Neural cell (in vitro differentiated cells): ENCODE results near the gene CACNA1D. TPM values are rescaled to one million over a fixed set of nuclear protein-coding genes. Genes with fewer than 3 reads are reported as not detected.

ENCODE experiments used
- H2AFZ ChIP-seq: fragments of 200-600, 300-800 bp; sonication (generic), shearing (Covaris generic); 2 replicates; pipeline ENCODE4 v1.6.0; 2014; ENCODE audit warnings: low read depth, mild to moderate bottlenecking, antibody characterized with exemption, low read length, moderate library complexity
- H3F3A ChIP-seq: fragments of 200-600 bp; shearing (Covaris generic); 2 replicates; pipeline ENCODE4 v1.6.1; 2016; ENCODE audit warnings: mild to moderate bottlenecking, moderate library complexity, mixed read lengths, antibody characterized with exemption, low read length; ENCODE audit not compliant: insufficient read depth, poor library complexity, severe bottlenecking
- H3K27ac ChIP-seq: fragments of 200-600, 300-800 bp; sonication (generic), shearing (Covaris generic); 2 replicates; pipeline ENCODE4 v1.5.1; 2014; ENCODE audit warnings: mild to moderate bottlenecking, low read length, moderate library complexity
- H3K27me3 ChIP-seq: fragments of 300-800, 200-600 bp; sonication (generic), shearing (Covaris generic); 2 replicates; pipeline ENCODE4 v1.6.0; 2014; ENCODE audit warnings: mild to moderate bottlenecking, low read depth, low read length, moderate library complexity; ENCODE audit not compliant: insufficient read depth
- H3K36me3 ChIP-seq: fragments of 300-800, 200-600 bp; sonication (generic), shearing (Covaris generic); 2 replicates; pipeline ENCODE4 v1.5.1; 2014; ENCODE audit warnings: mild to moderate bottlenecking, antibody characterized with exemption, low read length, moderate library complexity; ENCODE audit not compliant: insufficient read depth
- H3K4me2 ChIP-seq: fragments of 300-800, 200-600 bp; sonication (generic), shearing (Covaris generic); 2 replicates; pipeline ENCODE4 v1.6.0; 2014; ENCODE audit warnings: mild to moderate bottlenecking, low read length
- H3K4me3 ChIP-seq: fragments of 300-800, 200-600 bp; sonication (generic), shearing (Covaris generic); 2 replicates; pipeline ENCODE4 v1.5.1; 2014; ENCODE audit warnings: mild to moderate bottlenecking, low read length, moderate library complexity
- H3K79me2 ChIP-seq: fragments of 200-600 bp; shearing (Covaris generic); replicated peaks from 2 replicates; pipeline ENCODE4 v1.6.0; 2014; ENCODE audit warnings: mild to moderate bottlenecking, low read length, moderate library complexity; ENCODE audit not compliant: insufficient read depth
- H3K9ac ChIP-seq: fragments of 300-800, 200-600 bp; sonication (generic), shearing (Covaris generic); 2 replicates; pipeline ENCODE4 v1.6.1; 2016; ENCODE audit warnings: mild to moderate bottlenecking, low read length, mixed read lengths
- H3K9me2 ChIP-seq: fragments of 200-600 bp; shearing (Covaris generic); 2 replicates; pipeline ENCODE4 v1.6.1; 2016; ENCODE audit warnings: mild to moderate bottlenecking, low read length, mixed read lengths; ENCODE audit not compliant: insufficient read depth
- H3K9me3 ChIP-seq: fragments of 200-600, 300-800 bp; sonication (generic), shearing (Covaris generic); 2 replicates; pipeline ENCODE4 v1.6.1; 2016; ENCODE audit warnings: mild to moderate bottlenecking, mixed run types, low read length, moderate library complexity, mixed read lengths
- H4K20me1 ChIP-seq: fragments of 200-600 bp; shearing (Covaris generic); 2 replicates; pipeline ENCODE4 v1.6.1; 2016; ENCODE audit warnings: mild to moderate bottlenecking, mixed run types; ENCODE audit not compliant: insufficient read depth
- EP300 ChIP-seq: fragments of 450-650 bp; conservative IDR thresholded peaks from 2 replicates; pipeline ENCODE4 v1.6.1; 2014; ENCODE audit warnings: antibody characterized with exemption, mild to moderate bottlenecking, moderate library complexity; ENCODE audit not compliant: poor library complexity, severe bottlenecking
- EZH2 ChIP-seq: fragments of 200-600, 300-800 bp; shearing (Covaris generic), sonication (generic); IDR thresholded peaks from 2 replicates; pipeline ENCODE4 v1.6.1; 2014; ENCODE audit warnings: antibody characterized with exemption, low read length, borderline replicate concordance, mild to moderate bottlenecking; ENCODE audit not compliant: insufficient read depth, poor library complexity, severe bottlenecking
- MXI1 ChIP-seq: fragments of 450-650 bp; conservative IDR thresholded peaks from 2 replicates; pipeline ENCODE4 v1.6.1; 2014; ENCODE audit warnings: antibody characterized with exemption, mild to moderate bottlenecking; ENCODE audit not compliant: poor library complexity, severe bottlenecking
- POLR2AphosphoS5 ChIP-seq: IDR thresholded peaks from 2 replicates; pipeline ENCODE4 v1.6.1; 2012
- RAD21 ChIP-seq: fragments of 450-650 bp; conservative IDR thresholded peaks from 2 replicates; pipeline ENCODE4 v1.6.1; 2014; ENCODE audit warnings: antibody characterized with exemption, mild to moderate bottlenecking, moderate library complexity
- SMC3 ChIP-seq: fragments of 450-650 bp; conservative IDR thresholded peaks from 2 replicates; pipeline ENCODE4 v1.6.1; 2014; ENCODE audit warnings: antibody characterized with exemption, mild to moderate bottlenecking, moderate library complexity; ENCODE audit not compliant: poor library complexity
- TAF1 ChIP-seq: IDR thresholded peaks from 2 replicates; pipeline ENCODE4 v1.6.1; 2012; ENCODE audit warnings: low read depth
- polyA plus RNA-seq: library from polyadenylated mRNA; depleted of rRNA; stranded (reverse); fragments of >200 nt; gene quantifications from 2 replicates; pipeline ENCODE4 v1.2.3, GENCODE V29; 2014
- TF ChIP-seq, protein P1 (sequence below): IDR thresholded peaks from 2 replicates; pipeline ENCODE4 v1.6.1; 2012; ENCODE audit warnings: borderline replicate concordance
- TF ChIP-seq, protein P2 (sequence below): fragments of 450-650 bp; IDR thresholded peaks from 2 replicates; pipeline ENCODE4 v1.5.1; 2014; ENCODE audit warnings: antibody characterized with exemption, mild to moderate bottlenecking, moderate library complexity; ENCODE audit not compliant: poor library complexity, severe bottlenecking

Gene CACNA1D
- polyA plus RNA-seq, 1 donor from 2014 or later, result 22.5 TPM

DNA sequence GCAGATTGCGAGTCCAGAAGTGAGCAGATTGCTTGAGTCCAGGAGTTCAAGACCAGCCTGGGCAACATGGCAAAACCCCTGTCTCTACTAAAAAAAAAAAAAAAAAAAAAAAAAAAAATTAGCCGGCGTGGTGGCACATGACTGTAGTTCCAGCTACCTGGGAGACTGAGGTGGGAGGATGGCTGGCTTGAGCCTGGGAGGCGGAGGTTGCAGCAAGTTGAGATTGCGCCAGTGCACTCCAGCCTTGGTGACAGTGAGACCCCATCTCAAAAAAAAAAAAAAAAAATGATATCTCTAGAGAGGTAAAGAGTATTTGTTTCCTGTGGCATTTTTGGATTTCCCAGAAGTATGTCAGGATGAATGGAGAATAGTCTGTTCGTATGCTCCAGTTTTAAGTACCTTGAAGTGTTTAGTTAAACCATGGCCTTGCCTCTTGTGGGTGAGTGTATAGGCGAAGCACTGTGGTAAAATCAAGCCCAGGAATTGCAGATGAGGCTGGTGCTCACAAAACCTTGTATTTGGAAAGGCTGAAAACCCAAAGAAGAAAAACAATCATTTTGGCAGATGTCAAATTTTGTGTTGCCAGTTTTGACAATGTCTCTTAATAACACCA is 5.9 kb downstream of the CACNA1D start:
- no peaks in the 10 kb centered on the region for H3K79me2 ChIP-seq
- H3K36me3 ChIP-seq, result no peaks in the 10 kb centered on the region
- H3K9me3 ChIP-seq, result no peaks in the 10 kb centered on the region
- H3K4me2 ChIP-seq, result no peak overlapping the region
- peaks cover 9% of the 10 kb centered on the region for H3K27me3 ChIP-seq
- H3K9ac ChIP-seq, result no peak overlapping the region
- H2AFZ ChIP-seq, result no peak overlapping the region
- no peaks in the 10 kb centered on the region for H4K20me1 ChIP-seq
- TF ChIP-seq SMC3, result no peak
- TF ChIP-seq RAD21, result no peak
- TF ChIP-seq, protein P1, sequence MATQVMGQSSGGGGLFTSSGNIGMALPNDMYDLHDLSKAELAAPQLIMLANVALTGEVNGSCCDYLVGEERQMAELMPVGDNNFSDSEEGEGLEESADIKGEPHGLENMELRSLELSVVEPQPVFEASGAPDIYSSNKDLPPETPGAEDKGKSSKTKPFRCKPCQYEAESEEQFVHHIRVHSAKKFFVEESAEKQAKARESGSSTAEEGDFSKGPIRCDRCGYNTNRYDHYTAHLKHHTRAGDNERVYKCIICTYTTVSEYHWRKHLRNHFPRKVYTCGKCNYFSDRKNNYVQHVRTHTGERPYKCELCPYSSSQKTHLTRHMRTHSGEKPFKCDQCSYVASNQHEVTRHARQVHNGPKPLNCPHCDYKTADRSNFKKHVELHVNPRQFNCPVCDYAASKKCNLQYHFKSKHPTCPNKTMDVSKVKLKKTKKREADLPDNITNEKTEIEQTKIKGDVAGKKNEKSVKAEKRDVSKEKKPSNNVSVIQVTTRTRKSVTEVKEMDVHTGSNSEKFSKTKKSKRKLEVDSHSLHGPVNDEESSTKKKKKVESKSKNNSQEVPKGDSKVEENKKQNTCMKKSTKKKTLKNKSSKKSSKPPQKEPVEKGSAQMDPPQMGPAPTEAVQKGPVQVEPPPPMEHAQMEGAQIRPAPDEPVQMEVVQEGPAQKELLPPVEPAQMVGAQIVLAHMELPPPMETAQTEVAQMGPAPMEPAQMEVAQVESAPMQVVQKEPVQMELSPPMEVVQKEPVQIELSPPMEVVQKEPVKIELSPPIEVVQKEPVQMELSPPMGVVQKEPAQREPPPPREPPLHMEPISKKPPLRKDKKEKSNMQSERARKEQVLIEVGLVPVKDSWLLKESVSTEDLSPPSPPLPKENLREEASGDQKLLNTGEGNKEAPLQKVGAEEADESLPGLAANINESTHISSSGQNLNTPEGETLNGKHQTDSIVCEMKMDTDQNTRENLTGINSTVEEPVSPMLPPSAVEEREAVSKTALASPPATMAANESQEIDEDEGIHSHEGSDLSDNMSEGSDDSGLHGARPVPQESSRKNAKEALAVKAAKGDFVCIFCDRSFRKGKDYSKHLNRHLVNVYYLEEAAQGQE, result no peak
- TF ChIP-seq TAF1, result no peak
- no peak for TF ChIP-seq MXI1
- no peak for TF ChIP-seq EP300
- no peak for TF ChIP-seq EZH2
- TF ChIP-seq POLR2AphosphoS5, result no peak
- TF ChIP-seq, protein P2, sequence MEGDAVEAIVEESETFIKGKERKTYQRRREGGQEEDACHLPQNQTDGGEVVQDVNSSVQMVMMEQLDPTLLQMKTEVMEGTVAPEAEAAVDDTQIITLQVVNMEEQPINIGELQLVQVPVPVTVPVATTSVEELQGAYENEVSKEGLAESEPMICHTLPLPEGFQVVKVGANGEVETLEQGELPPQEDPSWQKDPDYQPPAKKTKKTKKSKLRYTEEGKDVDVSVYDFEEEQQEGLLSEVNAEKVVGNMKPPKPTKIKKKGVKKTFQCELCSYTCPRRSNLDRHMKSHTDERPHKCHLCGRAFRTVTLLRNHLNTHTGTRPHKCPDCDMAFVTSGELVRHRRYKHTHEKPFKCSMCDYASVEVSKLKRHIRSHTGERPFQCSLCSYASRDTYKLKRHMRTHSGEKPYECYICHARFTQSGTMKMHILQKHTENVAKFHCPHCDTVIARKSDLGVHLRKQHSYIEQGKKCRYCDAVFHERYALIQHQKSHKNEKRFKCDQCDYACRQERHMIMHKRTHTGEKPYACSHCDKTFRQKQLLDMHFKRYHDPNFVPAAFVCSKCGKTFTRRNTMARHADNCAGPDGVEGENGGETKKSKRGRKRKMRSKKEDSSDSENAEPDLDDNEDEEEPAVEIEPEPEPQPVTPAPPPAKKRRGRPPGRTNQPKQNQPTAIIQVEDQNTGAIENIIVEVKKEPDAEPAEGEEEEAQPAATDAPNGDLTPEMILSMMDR, result no peak
- no peaks in the 10 kb centered on the region for H3K9me2 ChIP-seq
- no peak overlapping the region for H3K27ac ChIP-seq
- H3K4me3 ChIP-seq, result no peak overlapping the region
- no peaks in the 10 kb centered on the region for H3F3A ChIP-seq

DNA sequence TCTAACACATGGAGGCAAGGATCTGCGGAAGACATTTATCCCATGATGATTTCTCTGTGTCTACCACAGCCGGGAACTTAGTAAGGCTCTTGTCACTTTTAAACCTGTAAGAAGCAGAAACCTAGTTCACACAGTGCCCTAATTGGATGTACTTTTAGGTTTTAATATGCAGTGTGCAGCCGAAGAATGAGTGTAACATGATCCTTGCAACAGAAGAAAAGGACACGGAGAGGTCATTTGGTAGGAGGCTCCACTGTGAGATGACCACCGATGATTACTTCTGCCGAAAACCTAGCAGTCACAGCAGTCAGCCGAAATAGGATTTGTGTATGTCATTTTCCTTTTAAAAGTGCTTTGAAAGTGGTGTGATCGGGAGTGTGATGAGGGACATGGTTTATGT is 6.8 kb downstream of the CACNA1D start:
- Histone ChIP-seq H3K4me3 (no peak overlapping the region), H3K79me2 (no peaks in the 10 kb centered on the region), H3K4me2 (no peak overlapping the region), H3K9me2 (no peaks in the 10 kb centered on the region), H3F3A (no peaks in the 10 kb centered on the region), H4K20me1 (no peaks in the 10 kb centered on the region), H3K9ac (no peak overlapping the region), H3K36me3 (no peaks in the 10 kb centered on the region), H2AFZ (no peak overlapping the region), H3K27ac (no peak overlapping the region), H3K9me3 (no peaks in the 10 kb centered on the region), H3K27me3 (peaks cover 9% of the 10 kb centered on the region)
- TF ChIP-seq, protein P2, result no peak
- TF ChIP-seq POLR2AphosphoS5 (no peak), EP300 (no peak), RAD21 (no peak), TAF1 (no peak), MXI1 (no peak), SMC3 (no peak), EZH2 (no peak)
- TF ChIP-seq, protein P1, result no peak
